Naive thymus-derived CD8-positive, alpha-beta T cell (primary cell): Measurements from ENCODE around the gene FLOT2. TPM values are rescaled to one million over a fixed set of nuclear protein-coding genes. Genes with fewer than 3 reads are reported as not detected.
"Not testable (repeated sequence)": the region's sequence is repeated elsewhere in the genome, so short reads cannot be mapped to it uniquely, and the experiment has no call there.

Source experiments
- ATAC-seq, 2 donors: fragments of 150-1000 bp; cut with Tn5 transposase in 1 of 2; sonication (Bioruptor Pico), chemical (Tn5 transposase) in 1 of 2; 1 replicate in 1 of 2; 2 replicates in 1 of 2; pipeline ENCODE4 v1.10.0; 2021; ENCODE audit warnings: mild to moderate bottlenecking in 2 of 2, moderate library complexity in 2 of 2
- POLR2A ChIA-PET: fragments of 350-600 bp; sonication (Branson Sonifier 250); formaldehyde crosslinking; loops from one replicate; lab custom pipeline; 2021; ENCODE audit warnings: antibody characterized with exemption; lab: Charles Lee
- DNase-seq, 10 donors: peaks; one replicate each; pipeline versions ENCODE4 v3.0.0 to v3.0.0-alpha.2; 2020 to 2022
- H3K27ac Mint-ChIP-seq, 10 donors: one replicate each; pipeline ENCODE4 v1.8.0; 2020 to 2022; ENCODE audit warnings: mild to moderate bottlenecking in 10 of 10, mixed read lengths in 10 of 10, moderate library complexity in 4 of 10, inconsistent platforms in 1 of 10
- H3K27me3 Mint-ChIP-seq, 5 donors: one replicate each; pipeline ENCODE4 v1.8.0; 2021 to 2022; ENCODE audit warnings: mixed read lengths in 5 of 5
- H3K36me3 Mint-ChIP-seq, 3 donors: one replicate each; pipeline ENCODE4 v1.8.0; 2020 to 2022; ENCODE audit warnings: mixed read lengths in 3 of 3, mild to moderate bottlenecking in 2 of 3, inconsistent platforms in 1 of 3
- H3K4me1 Mint-ChIP-seq, 4 donors: one replicate each; pipeline ENCODE4 v1.8.0; 2021 to 2022; ENCODE audit warnings: mixed read lengths in 4 of 4
- H3K4me3 Mint-ChIP-seq, 10 donors: one replicate each; pipeline ENCODE4 v1.8.0; 2020 to 2022; ENCODE audit warnings: mild to moderate bottlenecking in 10 of 10, mixed read lengths in 10 of 10, moderate library complexity in 6 of 10, inconsistent platforms in 1 of 10
- H3K9me3 Mint-ChIP-seq, 9 donors: one replicate each; pipeline ENCODE4 v1.8.0; 2020 to 2022; ENCODE audit warnings: mixed read lengths in 9 of 9, mild to moderate bottlenecking in 3 of 9, inconsistent platforms in 1 of 9, moderate library complexity in 1 of 9
- polyA plus RNA-seq, 3 donors: library from polyadenylated mRNA; unstranded; fragments of 300-500 nt; fragmentation: Illumina TruSeq; gene quantifications; one replicate each; pipeline ENCODE4 v1.2.3, GENCODE V29; 2021
- total RNA-seq, 8 experiments: library from RNA in 2 of 8; stranded (reverse) in 2 of 8; gene quantifications; one replicate each; pipeline ENCODE4 v1.2.3 and lab custom pipeline; 2021 to 2026

FLOT2 gene
- total and polyA plus RNA-seq, 5 experiments from 2014 or later, result 206 to 253 (median 230) TPM

- POLR2A ChIA-PET, result interaction anchor here (0.6 to 5.0 kb wide), 21 partner anchors 8 to 249 kb away, joined by 3 to 27 read pairs (median 4); partner anchors contain the start of genes BLTP2, DHRS13, ERAL1 and FAM222B
- H3K27me3 Mint-ChIP-seq, H3K9me3 Mint-ChIP-seq: not testable (repeated sequence)
- DNase-seq (peak in 2 of 10 donors; percentile 16 to 22), ATAC-seq (peak; percentile 20 to 29)
- H3K4me1 Mint-ChIP-seq, result peaks cover 37 to 81% (median 70%) of the 10 kb centered on the region in 4 donors
- peak overlapping the region; percentile 96 to 99 (median 98) for H3K27ac Mint-ChIP-seq
- H3K36me3 Mint-ChIP-seq, result peaks cover 0 to 22% (median 5%) of the 10 kb centered on the region in 3 donors
- peak overlapping the region; percentile 54 to 89 (median 82) for H3K4me3 Mint-ChIP-seq
These were observed 4.0 kb downstream of the FLOT2 start for GRCh38 chr17:28893248-28894183.

GRCh38 chr17:28892024-28892423, 5.5 kb downstream of the FLOT2 start:
- POLR2A ChIA-PET, result interaction anchor here (0.7 to 5.0 kb wide), 5 partner anchors 10 to 83 kb away, joined by 5 to 27 read pairs (median 16); partner anchors contain the start of genes DHRS13 and ERAL1
- Mint-ChIP-seq H3K9me3 (no peaks in the 10 kb centered on the region), H3K27me3 (no peaks in the 10 kb centered on the region), H3K27ac (peak overlapping the region; percentile 83 to 99 (median 94)), H3K36me3 (peaks cover 0 to 23% (median 5%) of the 10 kb centered on the region in 3 donors), H3K4me1 (peaks cover 31 to 77% (median 65%) of the 10 kb centered on the region in 4 donors), H3K4me3 (peak overlapping the region in 7 of 10 donors; percentile 33 to 81 (median 54))
- ATAC-seq (no peak), DNase-seq (no peak)

GRCh38 chr17:28891201-28891600, 6.3 kb downstream of the FLOT2 start:
- Mint-ChIP-seq H3K36me3 (peaks cover 0 to 26% (median 5%) of the 10 kb centered on the region in 3 donors), H3K27ac (peak overlapping the region in 9 of 10 donors; percentile 83 to 99 (median 95)), H3K4me3 (peak overlapping the region in 7 of 10 donors; percentile 33 to 66 (median 48)), H3K4me1 (peaks cover 27 to 74% (median 60%) of the 10 kb centered on the region in 4 donors), H3K27me3 (no peaks in the 10 kb centered on the region), H3K9me3 (no peaks in the 10 kb centered on the region)
- POLR2A ChIA-PET, result interaction anchor here (0.7 to 5.0 kb wide), 3 partner anchors 11 to 50 kb away, joined by 4 to 27 read pairs (median 20); partner anchors contain the start of gene DHRS13
- DNase-seq (no peak), ATAC-seq (no peak)

DNA sequence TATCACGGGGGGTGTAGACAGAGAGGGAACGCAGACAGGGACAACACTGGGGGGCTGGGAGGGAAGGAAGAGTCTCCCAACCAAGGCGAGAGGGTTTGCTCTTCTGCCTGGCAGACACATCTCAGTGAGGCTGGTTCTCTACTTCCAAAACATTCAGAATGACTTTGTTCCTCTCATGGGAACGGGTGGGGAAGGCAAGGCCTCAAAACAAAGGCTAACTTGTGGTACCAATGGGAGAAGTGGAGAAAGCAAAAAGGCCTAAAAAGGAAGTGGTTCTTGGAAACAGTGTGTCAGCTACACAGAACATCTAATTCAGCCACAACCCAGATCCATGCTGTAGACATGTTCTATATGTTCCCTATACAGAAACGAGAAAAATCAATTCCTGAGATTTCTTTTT, 7.5 kb downstream of the FLOT2 start:
- Mint-ChIP-seq H3K4me1 (peaks cover 27 to 69% (median 56%) of the 10 kb centered on the region in 4 donors), H3K4me3 (peak overlapping the region in 2 of 10 donors; percentile 10 to 14), H3K9me3 (no peaks in the 10 kb centered on the region), H3K36me3 (peaks cover 0 to 35% (median 5%) of the 10 kb centered on the region in 3 donors), H3K27me3 (no peaks in the 10 kb centered on the region), H3K27ac (peak overlapping the region in 9 of 10 donors; percentile 37 to 98 (median 77))
- no peak for ATAC-seq
- POLR2A ChIA-PET, result interaction anchor here (0.6 to 5.0 kb wide), 3 partner anchors 18 to 129 kb away, joined by 3 to 20 read pairs (median 4); no protein-coding TSS in a partner anchor
- DNase-seq, result no peak

DNA sequence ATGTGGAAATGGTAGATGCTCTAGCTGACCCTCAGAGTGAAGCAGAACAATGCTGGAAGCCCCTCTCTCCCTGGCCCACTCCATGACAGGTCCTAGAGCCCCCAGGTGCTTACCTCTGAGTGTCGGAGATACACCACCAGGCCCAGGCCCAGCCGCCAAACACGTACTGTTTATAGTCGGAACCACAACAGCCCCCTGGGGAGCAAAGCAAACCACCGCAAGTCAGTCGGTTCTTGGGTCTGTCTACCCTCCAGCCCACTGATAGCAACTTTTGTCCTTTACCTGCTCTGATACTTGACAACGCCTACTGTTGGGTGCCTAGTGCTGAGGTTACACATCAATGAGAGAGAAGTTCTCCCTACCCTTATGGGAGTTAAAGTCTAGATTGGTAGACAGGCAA, 8.7 kb downstream of the FLOT2 start:
- Mint-ChIP-seq H3K27me3 (no peaks in the 10 kb centered on the region), H3K27ac (peak overlapping the region in 8 of 10 donors; percentile 33 to 85 (median 52)), H3K9me3 (no peaks in the 10 kb centered on the region), H3K4me1 (peaks cover 33 to 65% (median 54%) of the 10 kb centered on the region in 4 donors), H3K4me3 (peak overlapping the region in 1 of 10 donors; percentile 20), H3K36me3 (peaks cover 0 to 44% (median 5%) of the 10 kb centered on the region in 3 donors)
- no peak for ATAC-seq
- DNase-seq, result no peak
- POLR2A ChIA-PET, result interaction anchor here (1.3 kb wide), 1 partner anchor 18 kb away, joined by 4 read pairs; no protein-coding TSS in a partner anchor

- Mint-ChIP-seq H3K4me1 (peaks cover 26 to 57% (median 46%) of the 10 kb centered on the region in 4 donors), H3K9me3 (no peaks in the 10 kb centered on the region), H3K27ac (peak overlapping the region in 5 of 10 donors; percentile 6 to 59 (median 55)), H3K27me3 (no peaks in the 10 kb centered on the region), H3K4me3 (no peak overlapping the region), H3K36me3 (peaks cover 0 to 46% (median 6%) of the 10 kb centered on the region in 3 donors)
- DNase-seq (no peak), ATAC-seq (no peak)
- POLR2A ChIA-PET, result interaction anchor here (0.6 to 1.3 kb wide), 3 partner anchors 12 to 64 kb away, joined by 3 to 4 read pairs (median 3); no protein-coding TSS in a partner anchor
These were observed 9.6 kb downstream of the FLOT2 start for GRCh38 chr17:28887871-28888471.

- peaks cover 19 to 39% (median 29%) of the 10 kb centered on the region in 4 donors for H3K4me1 Mint-ChIP-seq
- no peaks in the 10 kb centered on the region for H3K9me3 Mint-ChIP-seq
- no peak overlapping the region for H3K4me3 Mint-ChIP-seq
- POLR2A ChIA-PET, result interaction anchor here (1.1 to 2.3 kb wide), 3 partner anchors 8 to 15 kb away, joined by 3 to 10 read pairs (median 5); partner anchors contain the start of gene FLOT2
- no peaks in the 10 kb centered on the region for H3K27me3 Mint-ChIP-seq
- DNase-seq, result no peak
- peaks cover 0 to 49% (median 6%) of the 10 kb centered on the region in 3 donors for H3K36me3 Mint-ChIP-seq
- no peak overlapping the region for H3K27ac Mint-ChIP-seq
- ATAC-seq, result no peak
These were observed 11.6 kb downstream of the FLOT2 start for GRCh38 chr17:28885951-28886350.

DNA sequence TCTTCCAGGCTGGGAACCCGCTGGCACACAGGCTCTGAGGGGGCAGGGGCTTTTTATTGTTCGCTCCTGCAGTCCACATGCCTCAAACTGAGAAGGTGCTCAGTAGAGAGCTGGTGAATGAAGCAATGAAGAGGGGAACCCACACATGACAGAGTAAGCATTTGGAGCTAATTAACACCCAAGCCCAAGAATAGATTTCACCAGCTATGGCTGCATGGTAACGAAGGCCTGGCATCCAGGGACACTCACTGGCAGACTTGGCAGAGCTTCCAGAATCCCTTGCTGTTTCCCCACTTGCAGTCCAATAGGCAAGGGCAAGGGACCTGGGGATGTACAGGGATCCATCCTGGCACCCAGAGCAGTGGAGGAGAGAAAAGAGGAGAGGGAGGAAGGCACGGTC, 12.2 kb downstream of the FLOT2 start:
- Mint-ChIP-seq H3K36me3 (peaks cover 0 to 51% (median 5%) of the 10 kb centered on the region in 3 donors), H3K4me3 (no peak overlapping the region), H3K9me3 (no peaks in the 10 kb centered on the region), H3K27ac (peak overlapping the region in 4 of 10 donors; percentile 41 to 75 (median 56)), H3K4me1 (peaks cover 14 to 34% (median 26%) of the 10 kb centered on the region in 4 donors), H3K27me3 (no peaks in the 10 kb centered on the region)
- POLR2A ChIA-PET, result interaction anchor here (1.1 to 2.3 kb wide), 2 partner anchors 8 to 12 kb away, joined by 3 to 10 read pairs; partner anchors contain the start of gene FLOT2
- ATAC-seq (no peak), DNase-seq (no peak)

DNA sequence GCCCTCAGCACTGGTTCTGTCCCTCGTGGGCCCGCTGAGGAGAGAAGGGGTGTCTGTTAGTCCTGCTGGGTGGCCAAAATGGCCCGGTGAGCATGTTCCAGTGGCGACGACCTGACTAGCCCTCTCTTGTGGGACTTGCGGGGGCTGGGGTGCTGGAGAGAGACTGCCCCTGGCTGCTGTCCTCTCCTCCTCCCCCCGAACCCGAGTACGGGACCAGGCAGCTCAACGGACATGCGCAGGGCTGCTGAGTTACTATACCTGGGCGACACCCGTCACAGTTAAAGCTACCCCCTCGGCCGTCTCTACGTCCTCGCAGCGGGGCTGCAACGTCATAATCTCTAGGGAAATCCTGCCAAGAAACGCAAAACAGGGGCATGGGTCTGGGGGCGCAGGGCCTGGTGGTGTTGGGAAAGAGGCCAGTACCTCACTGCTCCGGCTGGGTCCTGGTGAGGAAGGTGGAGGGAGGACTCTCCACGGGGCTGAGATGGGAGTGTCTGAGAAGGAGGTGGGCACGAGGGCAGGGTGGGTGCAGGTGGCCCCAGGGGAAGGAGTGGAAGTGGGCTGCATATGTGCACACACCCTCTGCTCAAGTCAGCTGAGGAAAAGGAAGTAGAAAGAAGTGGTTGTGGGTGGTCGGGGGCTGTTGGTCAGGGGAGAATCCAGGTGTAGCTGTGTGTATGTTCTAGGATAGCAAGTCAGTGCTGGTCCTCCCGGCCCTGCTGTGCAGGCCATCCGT, 13.4 kb downstream of the FLOT2 start:
- ATAC-seq, result no peak
- POLR2A ChIA-PET, result interaction anchor here (0.6 to 2.3 kb wide), 2 partner anchors 10 to 13 kb away, joined by 3 to 10 read pairs; partner anchors contain the start of gene FLOT2
- no peaks in the 10 kb centered on the region for H3K27me3 Mint-ChIP-seq
- peaks cover 0 to 63% (median 8%) of the 10 kb centered on the region in 3 donors for H3K36me3 Mint-ChIP-seq
- no peak overlapping the region for H3K4me3 Mint-ChIP-seq
- peak overlapping the region in 2 of 10 donors; percentile 57 to 65 for H3K27ac Mint-ChIP-seq
- DNase-seq, result no peak
- peaks cover 9 to 28% (median 22%) of the 10 kb centered on the region in 4 donors for H3K4me1 Mint-ChIP-seq
- no peaks in the 10 kb centered on the region for H3K9me3 Mint-ChIP-seq

DNA sequence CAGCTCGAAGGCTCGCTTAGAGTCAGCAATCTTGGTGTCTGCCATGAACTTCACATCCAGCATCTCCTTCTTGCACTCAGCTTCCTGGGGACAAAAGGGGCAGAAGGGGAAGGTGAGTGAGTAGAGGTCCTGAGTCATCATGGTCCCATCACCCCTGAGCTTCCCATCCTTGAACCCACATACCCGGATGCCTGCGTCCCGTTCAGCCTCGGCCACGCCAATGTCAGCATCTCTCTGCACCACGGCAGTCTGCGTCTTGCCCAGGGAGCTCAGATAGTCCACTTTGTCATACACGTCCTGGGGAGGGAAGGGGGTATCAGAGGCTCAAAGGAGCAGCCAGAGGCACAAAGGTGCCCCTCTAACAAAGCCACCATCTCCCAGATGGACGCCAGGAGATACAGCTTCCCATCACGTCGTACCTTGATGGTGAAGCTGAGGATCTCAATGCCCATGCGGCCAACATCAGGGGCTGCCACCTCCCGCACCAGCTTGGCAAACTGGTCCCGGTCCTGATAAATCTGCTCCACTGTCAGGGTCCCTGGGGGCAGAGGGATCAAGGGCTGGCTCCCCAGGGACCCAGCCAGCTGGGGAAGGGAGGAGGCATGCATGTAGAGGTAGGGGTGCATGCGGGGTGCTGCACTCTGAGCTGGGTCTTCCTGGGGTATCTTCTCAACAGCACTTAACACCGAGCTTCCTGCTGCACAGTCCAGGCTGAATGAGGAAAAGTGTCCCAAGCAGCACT, 15.2 kb downstream of the FLOT2 start:
- POLR2A ChIA-PET, result interaction anchor here (0.9 to 2.2 kb wide), 6 partner anchors 14 to 49 kb away, joined by 3 to 5 read pairs (median 4); partner anchors contain the start of gene FLOT2
- H3K9me3 Mint-ChIP-seq, result no peaks in the 10 kb centered on the region
- no peak for ATAC-seq
- no peak overlapping the region for H3K4me3 Mint-ChIP-seq
- DNase-seq, result no peak
- peaks cover 9 to 21% (median 16%) of the 10 kb centered on the region in 4 donors for H3K4me1 Mint-ChIP-seq
- H3K36me3 Mint-ChIP-seq, result peaks cover 6 to 74% (median 21%) of the 10 kb centered on the region in 3 donors
- H3K27ac Mint-ChIP-seq, result peak overlapping the region in 1 of 10 donors; percentile 29
- no peaks in the 10 kb centered on the region for H3K27me3 Mint-ChIP-seq
